Keratinocyte (primary cell): ENCODE results near the gene MAGEA10.

Experiments
- EZH2 ChIP-seq: IDR thresholded peaks from one replicate; pipeline ENCODE4 v1.6.1; 2012; ENCODE audit warnings: inconsistent platforms, mild to moderate bottlenecking, low read length, moderate library complexity
- TF ChIP-seq, protein P1 (sequence below), 3 experiments: IDR thresholded peaks in 1 of 3; conservative IDR thresholded peaks in 1 of 3; optimal IDR thresholded peaks in 1 of 3; 2 replicates in 2 of 3; 3 replicates in 1 of 3; pipeline versions ENCODE3 to v1.5.1; 2011; ENCODE audit warnings: low read length in 3 of 3, mild to moderate bottlenecking in 3 of 3, moderate library complexity in 2 of 3, control low read depth in 1 of 3, inconsistent platforms in 1 of 3; ENCODE audit not compliant: insufficient read depth in 2 of 3; ENCODE audit errors: extremely low read depth in 1 of 3

- TF ChIP-seq, protein P1, sequence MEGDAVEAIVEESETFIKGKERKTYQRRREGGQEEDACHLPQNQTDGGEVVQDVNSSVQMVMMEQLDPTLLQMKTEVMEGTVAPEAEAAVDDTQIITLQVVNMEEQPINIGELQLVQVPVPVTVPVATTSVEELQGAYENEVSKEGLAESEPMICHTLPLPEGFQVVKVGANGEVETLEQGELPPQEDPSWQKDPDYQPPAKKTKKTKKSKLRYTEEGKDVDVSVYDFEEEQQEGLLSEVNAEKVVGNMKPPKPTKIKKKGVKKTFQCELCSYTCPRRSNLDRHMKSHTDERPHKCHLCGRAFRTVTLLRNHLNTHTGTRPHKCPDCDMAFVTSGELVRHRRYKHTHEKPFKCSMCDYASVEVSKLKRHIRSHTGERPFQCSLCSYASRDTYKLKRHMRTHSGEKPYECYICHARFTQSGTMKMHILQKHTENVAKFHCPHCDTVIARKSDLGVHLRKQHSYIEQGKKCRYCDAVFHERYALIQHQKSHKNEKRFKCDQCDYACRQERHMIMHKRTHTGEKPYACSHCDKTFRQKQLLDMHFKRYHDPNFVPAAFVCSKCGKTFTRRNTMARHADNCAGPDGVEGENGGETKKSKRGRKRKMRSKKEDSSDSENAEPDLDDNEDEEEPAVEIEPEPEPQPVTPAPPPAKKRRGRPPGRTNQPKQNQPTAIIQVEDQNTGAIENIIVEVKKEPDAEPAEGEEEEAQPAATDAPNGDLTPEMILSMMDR (optimal IDR thresholded peaks at IDR 0.05 in 1 of 3, IDR thresholded peaks at IDR 0.05 in 1 of 3, conservative IDR thresholded peaks at IDR 0.05 in 1 of 3; ENCODE audit: extremely low read depth in 1 of 3, insufficient read depth in 2 of 3, low read length in 3 of 3) = no peak
- no peak for TF ChIP-seq EZH2
Observed at GRCh38 chrX:152117305-152117704, 21.1 kb downstream of the MAGEA10 start.
